ENCODE data around the gene PARVB. TPM values are rescaled to one million over a fixed set of nuclear protein-coding genes. Genes with fewer than 3 reads are reported as not detected.
"Not testable (repeated sequence)": the region's sequence is repeated elsewhere in the genome, so short reads cannot be mapped to it uniquely, and the experiment has no call there.

The PARVB gene
- total RNA-seq, 1 donor from 2014 or later = 39.2 TPM

DNA sequence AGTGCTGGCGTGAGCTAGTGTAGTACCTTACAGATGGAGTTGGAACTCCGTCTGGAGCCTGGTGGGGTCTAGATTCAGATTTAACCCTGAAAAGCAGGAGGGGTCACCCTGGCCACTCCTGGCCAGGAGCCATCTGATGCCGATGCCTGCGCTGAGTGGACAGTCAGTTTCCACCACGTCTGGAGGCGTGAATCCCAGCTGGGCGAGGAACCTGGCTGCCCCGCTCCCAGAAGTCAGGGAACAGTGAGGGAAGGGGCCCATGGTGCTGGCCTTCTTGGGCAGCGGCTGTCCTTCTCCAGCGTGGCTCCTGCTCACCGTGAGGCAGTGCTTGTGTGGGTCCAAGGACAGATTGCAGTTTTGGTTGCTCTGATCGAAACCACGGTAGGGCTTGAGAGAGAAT, 76.3 kb downstream of the PARVB start:
- intact Hi-C loops (cut with micrococcal nuclease) = no loop called here

DNA sequence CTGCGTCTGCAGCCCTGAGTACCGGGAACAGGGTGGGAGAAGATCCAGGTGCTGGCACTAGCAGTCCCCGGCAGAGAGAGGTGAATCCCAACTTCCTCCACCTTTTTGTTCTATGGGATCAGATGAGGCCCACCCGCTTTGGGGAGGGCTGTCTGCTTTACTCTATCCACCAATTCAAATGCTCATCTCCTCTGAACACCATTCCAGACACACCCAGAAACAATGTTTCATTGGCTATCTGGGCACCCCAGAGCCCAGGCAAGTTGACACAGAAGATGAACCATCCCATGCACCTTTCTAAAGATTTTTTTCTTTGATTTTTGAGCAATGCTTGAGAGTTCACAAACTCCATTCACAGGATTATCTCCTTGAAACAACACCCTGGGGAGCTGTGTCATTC, 78.0 kb downstream of the PARVB start:
- intact Hi-C loops (cut with micrococcal nuclease) = no loop called here

DNA sequence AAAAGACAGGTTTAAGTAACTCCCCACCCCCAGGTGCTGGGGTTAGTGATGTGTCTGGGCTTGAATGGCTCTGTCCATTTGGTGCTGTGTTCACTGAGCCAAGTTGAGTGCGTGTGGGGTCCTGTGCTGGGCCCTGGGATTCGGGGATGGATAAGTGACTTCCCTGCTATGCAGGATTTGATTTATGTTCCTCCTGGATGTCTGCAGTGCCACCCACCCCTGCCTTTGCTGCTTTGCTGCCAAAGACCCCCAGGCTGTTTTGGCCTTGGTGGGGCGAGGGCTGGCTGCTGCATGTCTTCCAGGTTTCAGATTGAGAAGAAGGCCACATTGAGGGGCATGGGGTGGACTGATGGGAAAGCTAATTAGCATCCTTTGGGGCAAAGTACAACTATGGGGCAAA, 78.8 kb downstream of the PARVB start:
- intact Hi-C loops (cut with micrococcal nuclease) = no loop called here

DNA sequence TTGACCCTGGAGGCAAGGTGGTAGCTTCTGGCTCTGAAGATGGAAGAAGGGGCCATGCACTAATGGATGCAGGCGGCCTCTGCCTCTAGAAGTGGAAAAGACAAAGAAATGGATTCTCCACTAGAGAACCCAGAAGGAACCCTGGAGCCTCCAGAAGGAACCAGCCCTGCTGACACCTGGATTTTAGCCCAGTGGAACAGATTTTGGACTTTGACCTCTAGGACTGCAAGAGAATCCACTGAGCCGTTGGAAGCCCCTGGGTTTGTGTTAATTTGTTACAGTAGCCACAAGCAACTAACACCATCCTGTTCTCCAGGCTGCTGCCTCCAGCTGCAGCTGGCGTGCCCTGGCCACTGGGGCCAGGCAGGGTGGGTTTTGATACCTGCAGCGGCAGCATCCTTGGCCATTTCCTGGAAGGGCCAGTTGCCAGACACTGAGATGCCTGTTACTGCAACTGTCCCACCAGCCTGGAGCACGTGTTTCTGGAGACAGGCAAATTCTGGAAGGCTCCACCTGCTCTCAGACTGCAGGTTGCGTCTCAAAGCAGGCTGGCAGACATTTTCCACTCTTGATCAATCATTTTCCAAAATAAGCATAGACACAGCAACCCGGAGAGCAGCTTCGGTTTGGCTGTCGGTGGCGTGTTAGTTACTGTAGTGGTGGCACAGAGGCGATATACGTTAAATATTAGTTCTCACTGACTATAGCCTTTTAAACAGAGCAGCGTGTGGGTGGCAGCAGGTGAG, 79.8 kb downstream of the PARVB start:
- intact Hi-C loops (cut with micrococcal nuclease) = no loop called here

DNA sequence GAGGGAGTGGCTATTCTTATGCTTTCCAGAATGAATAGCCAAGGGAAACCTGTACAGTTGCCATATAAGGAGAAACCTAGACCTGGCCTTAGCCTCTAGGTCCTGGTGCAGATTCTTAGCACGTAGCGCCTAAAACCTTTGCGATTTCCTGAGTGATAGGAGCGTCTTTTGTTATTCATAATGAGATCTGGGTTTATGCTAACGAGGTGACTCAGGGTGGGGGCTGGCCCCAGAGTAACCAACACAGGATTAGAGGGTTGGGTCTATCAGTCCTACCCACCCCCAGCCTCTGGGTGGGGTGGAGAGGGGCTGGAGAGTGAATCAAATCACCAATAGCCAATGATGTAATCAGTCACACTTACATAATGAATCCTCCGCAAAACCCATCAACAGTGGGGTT, 83.2 kb downstream of the PARVB start:
- intact Hi-C loops (cut with micrococcal nuclease) = no loop called here

DNA sequence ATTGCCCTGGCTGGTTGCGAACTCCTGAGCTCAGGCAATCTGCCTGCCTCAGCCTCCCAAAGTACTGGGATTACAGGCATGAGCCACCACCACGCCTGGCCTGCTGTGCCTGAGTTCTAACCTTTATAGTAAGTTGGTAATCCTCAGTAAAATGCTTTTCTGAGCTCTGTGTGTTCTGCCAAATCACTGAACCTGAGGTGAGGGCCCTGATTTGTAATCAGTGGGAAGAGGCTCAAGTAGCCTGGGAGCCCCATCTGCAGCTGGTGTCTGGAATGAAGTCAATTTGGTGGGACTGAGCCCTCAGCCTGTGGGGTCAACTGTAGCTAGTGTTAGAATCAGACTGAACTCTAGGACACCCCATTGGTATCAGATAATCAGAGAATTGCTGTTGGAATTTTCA, 84.0 kb downstream of the PARVB start:
- intact Hi-C loops (cut with micrococcal nuclease) = no loop called here

DNA sequence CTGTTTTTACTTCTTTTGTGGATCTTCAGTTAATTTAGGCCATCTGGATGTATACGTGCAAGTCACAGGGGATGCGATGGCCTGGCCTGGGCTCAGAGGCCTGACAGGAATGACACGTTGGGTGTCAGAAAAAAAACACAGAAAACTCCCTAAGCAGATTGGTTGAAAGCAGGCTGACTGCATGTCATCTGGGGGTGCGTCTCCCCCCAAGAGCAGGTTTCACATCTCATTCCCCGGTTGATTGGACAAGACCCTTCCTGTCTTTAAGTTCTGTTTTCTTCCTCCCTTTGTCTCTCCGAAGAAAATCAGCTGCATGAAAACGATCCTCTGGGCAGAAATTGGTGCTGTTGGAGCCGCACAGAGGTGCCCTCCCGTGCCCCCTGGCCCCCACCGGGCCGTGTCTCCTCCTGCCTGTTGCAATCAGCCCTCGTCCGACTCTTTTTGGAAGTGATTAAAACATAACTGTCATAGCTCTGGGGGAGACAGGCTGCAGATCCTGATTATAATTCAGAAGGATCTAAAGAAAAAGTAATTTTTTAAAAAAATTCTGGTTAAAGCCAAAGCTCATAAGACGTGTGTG, 84.8 kb downstream of the PARVB start:
- intact Hi-C loops (cut with micrococcal nuclease) = no loop called here

DNA sequence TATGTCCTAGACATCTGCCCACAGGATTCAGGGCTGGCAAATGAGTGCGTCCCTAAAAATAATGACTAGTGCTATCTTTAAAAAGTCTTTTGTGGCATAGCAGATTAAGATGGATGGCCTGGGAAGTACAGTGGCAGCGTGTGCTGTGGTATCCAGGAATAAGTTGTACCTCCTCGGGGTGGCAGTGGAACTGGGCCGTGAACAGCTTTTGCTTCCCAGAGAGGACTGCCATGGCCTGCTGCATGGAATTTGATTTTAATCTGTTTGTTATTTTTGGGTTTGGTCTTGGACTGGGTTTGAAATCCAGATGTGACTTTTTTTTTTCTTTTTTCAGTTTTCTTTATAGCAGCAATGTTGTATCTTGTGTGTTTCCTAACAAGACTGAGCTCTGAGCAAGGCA, 85.3 kb downstream of the PARVB start:
- intact Hi-C loops (cut with micrococcal nuclease) = no loop called here

DNA sequence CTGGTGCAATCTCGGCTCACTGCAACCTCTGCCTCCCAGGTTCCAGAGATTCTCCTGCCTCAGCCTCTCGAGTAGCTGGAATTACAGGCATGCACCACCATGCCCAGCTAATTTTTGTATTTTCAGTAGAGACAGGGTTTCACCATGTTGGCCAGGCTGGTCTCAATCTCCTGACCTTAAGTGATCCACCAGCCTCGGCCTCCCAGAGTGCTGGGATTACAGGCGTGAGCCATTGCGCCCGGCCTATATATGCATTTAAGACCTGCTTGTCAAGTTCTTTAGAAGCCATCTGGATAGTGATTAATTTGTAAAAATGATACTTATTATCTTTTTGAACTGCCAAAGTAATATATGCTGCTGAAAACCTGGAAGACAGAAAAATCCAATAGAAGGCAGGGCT, 86.6 kb downstream of the PARVB start:
- intact Hi-C loops (cut with micrococcal nuclease) = not testable (repeated sequence)

DNA sequence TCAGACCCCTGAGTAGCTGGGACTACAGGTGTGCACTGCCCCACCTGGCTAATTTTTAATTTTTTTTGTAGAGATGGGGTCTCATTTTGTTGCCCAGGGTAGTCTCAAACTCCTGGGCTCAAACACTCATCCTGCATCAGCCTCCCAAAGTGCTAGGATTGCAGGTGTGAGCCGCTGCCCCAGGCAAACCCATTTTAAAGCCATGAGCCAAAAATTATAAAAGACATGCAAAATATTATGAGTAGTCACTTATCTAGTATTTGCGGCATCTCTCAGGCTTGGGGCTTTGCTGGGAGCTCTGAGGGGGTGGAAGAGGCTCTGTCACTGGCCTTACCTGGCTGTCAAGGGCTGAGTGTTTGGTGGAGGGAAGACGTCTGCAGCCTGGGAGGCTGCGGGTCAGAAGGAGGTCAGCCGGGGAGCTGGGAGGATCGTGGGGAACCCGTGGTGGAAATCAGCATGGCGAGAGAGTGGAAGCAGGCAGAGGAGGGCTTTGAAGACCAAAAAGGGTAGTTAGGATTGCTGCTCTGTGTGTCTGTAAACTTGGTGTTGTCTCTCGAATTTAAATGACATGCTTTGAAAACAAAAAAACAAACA, 87.6 kb downstream of the PARVB start:
- intact Hi-C loops (cut with micrococcal nuclease) = no loop called here

DNA sequence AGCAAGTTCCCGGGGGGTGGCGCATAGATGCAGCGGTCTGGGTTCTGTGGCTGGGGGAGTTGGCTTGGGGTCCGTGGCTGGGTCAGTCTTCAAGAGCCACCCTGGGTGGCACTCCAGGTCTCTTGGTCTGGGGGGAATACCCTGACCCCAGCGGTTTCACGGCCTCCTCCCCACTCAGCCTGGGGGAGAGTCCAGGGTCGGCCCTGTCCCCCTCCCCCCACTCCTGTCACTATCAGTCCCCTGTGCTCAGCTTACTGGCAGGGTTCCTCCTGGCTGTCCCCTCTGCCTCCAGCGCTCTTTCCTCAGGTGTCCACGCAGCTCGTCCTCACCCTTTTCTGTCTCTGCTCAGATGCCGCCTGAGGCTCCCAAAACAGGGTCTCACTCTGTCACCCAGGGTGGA, 88.1 kb downstream of the PARVB start:
- intact Hi-C loops (cut with micrococcal nuclease) = no loop called here

DNA sequence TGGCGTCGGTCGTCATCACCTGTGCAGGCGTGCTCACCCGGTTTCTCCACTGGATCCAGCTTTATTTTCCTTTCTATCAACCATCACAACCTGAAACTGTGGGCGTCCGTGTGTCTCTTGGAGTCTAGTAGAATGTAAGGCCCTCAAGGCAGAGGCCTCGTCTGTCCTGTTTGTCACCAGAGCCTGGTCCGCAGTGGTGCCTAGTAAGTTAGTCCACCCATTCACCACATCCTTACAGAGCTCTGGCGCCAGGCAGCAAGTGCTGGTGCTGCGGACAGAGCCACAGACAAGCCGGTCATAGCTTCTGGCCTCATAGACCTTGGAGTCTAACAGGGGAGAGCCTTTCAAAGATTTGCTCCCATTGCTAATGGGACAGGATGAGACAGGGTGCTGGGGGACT, 92.2 kb downstream of the PARVB start:
- intact Hi-C loops (cut with micrococcal nuclease) = no loop called here

DNA sequence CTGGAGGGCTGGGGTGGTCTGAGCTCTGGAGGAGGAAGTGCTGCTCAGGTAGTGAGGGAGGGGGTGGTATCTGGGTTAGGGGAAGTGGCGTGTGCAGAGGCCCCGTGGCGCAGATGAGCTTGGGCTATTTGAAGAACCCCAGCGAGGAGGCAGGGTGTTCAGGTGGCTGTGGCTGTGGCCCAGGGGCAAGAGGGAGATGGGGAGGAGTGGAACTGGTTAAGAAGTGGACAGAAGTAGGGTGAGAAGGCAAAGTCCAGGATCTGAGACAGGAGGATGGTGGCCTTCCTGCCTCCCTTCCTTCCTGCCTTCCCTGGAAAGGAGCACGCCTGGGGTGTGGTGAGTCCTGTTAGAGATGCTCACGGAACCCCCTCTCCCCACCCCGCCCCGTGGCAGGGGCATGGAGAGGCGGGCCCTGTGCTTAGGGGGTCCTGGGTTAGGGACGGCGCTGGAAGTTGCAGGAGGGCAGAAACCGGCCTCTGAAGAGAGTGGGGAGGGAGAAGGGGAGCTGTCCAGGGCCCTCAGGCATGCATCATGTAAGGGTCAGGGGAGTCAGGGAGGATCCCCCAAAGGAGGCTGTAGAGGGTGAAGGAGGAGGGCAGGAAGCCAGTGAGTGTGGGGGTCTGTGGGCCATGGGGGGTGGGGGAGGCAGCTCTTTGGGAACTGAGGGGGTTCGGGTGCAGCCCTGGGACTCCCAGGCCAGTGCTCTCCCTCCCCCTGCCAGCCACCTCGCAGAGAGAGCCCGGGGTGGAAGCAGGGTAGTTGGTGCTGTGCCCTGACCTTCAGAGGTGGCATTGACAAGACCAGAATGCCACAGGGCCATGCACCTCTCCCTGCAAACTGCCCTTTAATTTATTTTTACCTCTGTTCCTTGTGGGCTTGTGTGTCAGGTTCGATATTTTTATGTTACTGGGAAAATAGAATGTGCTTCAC, 92.9 kb downstream of the PARVB start:
- intact Hi-C loops (cut with micrococcal nuclease) = no loop called here

DNA sequence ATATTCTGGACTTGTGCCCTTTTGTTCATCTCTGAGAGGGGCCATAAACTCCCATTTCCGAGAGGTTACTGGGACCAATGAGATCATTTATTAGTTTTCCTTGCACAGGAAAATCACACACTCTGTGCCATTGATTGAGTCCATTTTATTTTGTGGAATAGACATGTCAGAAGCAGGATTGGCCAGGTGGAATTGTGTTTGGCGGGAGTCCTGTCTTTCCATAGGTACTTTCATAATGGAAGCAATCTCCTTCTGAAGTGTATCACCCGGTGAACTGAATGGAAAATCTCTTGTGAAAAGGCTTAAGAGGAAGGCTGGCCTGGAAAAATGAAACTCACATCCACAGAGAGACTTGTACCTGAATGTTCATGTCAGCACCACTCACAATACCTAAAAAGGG, 93.6 kb downstream of the PARVB start:
- intact Hi-C loops (cut with micrococcal nuclease) = no loop called here

DNA sequence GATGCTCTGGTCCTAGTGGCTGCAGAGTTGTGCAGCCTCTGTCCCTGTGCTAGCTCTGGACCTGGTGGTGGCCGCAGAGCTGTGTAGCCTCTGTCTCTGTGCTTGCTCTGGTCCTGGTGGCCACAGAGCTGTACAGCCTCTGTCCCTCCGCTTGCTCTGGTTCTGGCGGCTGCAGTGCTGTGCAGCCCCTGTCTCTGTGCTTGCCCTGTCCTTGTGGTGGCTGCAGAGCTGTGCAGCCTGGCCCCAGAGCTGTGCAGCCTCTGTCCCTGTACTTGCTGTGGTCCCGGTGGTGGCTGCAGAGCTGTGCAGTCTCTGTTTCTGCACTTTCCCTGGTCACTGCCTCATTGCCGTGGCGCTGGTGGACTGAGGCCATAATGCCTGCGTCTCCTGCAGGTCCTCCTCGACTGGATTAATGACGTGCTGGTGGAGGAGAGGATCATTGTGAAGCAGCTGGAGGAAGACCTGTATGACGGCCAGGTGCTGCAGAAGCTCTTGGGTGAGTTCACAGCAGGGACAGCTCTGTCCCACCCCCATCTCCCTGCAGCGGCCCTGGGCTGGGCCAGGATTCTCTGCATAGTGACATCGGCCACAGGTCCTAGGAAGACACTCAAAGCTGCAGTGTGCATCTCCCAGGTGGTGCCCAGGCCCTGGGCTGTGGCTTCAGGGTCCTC, 94.7 kb downstream of the PARVB start:
- intact Hi-C loops (cut with micrococcal nuclease) = no loop called here

DNA sequence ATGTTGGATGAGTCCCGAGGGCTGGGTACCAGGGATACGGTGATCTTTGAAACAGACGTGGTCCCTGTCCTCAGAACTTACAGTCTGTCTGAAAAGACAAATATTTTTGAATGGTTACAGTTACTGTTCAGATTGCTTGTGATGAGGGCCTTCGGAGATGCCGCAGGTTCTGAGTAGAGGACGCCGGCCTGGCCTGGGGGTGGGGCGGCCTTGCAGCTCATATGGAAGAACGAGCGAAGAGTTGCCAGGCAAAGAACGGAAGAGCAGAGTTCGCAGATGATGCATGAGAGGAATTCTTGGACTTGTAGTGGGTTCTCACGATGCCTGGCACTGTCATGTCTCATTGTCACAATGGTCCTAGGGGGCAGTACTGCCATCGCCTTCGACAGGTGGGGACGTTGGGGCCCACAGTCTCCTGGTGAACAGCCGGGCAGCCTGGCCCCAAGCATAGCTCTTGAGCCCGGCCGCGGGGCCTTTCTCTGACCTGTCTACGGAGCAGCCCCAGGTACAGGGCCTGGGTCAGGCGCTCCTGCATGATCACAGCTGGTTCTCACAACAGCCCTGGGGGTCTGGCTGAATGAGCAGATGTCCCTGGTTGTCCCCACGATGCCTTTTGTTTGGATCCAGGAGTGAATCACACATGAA, 95.7 kb downstream of the PARVB start:
- intact Hi-C loops (cut with micrococcal nuclease) = no loop called here

DNA sequence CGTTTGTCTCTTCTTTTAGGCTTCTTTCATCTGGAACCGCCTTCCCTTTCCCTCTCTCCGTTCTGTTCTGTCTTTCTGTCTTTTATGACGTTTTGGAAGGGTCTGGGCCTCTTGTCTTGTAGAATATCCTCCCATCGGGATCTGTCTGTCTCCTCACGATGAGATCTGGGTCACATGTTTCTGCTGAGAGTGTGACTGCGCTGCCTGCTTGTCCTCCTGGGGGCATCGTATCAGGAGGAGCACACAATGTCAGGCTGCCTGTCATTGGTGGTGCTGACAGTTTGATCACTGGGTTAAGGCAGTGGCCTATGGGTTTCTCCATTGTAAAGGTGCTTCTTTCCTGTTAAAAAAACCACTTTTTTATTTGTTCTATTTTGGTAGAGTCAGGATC, 96.2 kb downstream of the PARVB start:
- intact Hi-C loops (cut with micrococcal nuclease) = no loop called here

DNA sequence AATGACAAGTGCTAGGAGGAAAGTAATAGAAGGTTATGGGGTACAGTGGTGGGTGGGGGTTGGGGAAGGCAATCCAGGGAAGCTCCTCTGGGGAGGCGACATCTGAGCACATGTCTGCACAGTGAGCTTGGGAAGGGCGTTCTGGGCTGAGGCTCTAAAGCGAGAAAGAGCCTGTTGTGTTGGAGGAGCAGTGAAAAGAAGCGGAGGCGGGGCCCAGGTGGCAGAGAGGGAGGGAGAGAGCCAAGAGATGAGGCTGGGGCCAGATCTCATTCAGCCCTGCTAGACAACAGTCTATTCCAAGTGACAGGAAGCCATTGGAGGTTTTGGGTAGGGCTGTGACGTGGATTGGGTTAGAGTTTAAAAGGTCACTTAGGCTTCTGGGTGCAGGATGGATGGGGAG, 101.3 kb downstream of the PARVB start:
- intact Hi-C loops (cut with micrococcal nuclease) = no loop called here

DNA sequence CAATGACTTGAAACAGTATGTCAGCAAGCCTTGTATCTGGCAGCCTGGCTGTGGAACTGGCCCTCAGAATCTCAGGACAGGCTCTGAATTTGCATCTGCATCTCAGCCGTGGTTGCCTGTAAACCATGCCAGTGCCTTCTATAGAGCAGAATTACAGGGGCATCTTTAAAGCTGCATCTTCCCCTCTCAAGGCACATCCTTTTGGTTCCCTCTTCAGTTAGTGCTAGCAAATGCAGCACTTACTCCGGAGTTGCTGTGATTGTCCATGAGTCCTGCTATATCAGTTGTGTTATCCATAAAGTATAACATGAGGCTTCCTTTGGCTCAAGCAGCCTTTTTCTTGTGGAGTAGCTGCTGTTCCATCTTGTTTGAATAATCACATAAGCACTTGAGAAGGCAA, 102.7 kb downstream of the PARVB start:
- intact Hi-C loops (cut with micrococcal nuclease) = no loop called here

DNA sequence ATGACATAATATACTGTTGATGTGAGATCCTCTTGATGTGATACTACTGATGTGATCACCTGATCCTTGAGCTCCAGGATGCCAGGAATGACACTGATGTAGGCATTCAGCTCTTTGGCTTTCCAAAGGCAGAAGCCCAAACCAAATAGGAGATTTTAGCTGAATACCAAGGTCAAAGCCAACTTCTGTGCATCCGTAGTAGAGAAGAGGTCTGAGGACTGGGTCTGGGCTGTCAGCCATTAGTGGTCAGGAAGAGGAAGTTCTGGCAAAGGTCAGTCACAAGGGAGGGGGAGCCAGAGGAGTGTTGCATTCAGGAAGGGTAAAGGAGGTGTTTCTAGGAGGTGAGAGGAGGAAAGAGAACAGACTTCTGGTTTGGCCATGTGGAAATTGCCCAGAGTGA, 103.3 kb downstream of the PARVB start:
- intact Hi-C loops (cut with micrococcal nuclease) = no loop called here
